ENCODE results near the gene SLC25A18. TPM values are rescaled to one million over a fixed set of nuclear protein-coding genes. Genes with fewer than 3 reads are reported as not detected.

Gene SLC25A18
- total and polyA plus RNA-seq, 10 of the 15 experiments (the other 5 are each of a cell fraction or from before 2014, with no cell fraction given), result 0.03 to 0.09 TPM; not detected in 8

GRCh38 chr22:17563936-17564391, 666 bp downstream of the SLC25A18 start:
- no TSS peak for BruUV-seq (replicated peaks)
- CTCF ChIA-PET, result interaction anchor here (1.4 kb wide), 1 partner anchor 10 kb away, joined by 3 read pairs; no protein-coding TSS in a partner anchor
- TF ChIP-seq REST (IDR thresholded peaks at IDR 0.05; ENCODE audit: low read depth, low read length) (no peak), TCF12 (IDR thresholded peaks at IDR 0.05; ENCODE audit: low read depth, low read length) (no peak), HCFC1 (IDR thresholded peaks at IDR 0.05; ENCODE audit: low read length) (no peak), CBX3 (IDR thresholded peaks at IDR 0.05; ENCODE audit: borderline replicate concordance, low read depth) (no peak), WRNIP1 (IDR thresholded peaks at IDR 0.05; ENCODE audit: borderline replicate concordance, low read depth, low read length) (no peak), YBX1 (IDR thresholded peaks at IDR 0.05) (no peak), BCL11A (IDR thresholded peaks at IDR 0.05; ENCODE audit: low read depth, low read length) (no peak), ZNF622 (IDR thresholded peaks at IDR 0.05) (no peak), CEBPB (IDR thresholded peaks at IDR 0.05; ENCODE audit: borderline replicate concordance in 1 of 2, low read depth in 2 of 2, low read length in 2 of 2) (no peak), EGR1 (IDR thresholded peaks at IDR 0.05; ENCODE audit: borderline replicate concordance in 1 of 2, low read depth in 2 of 2, low read length in 2 of 2) (no peak), GATAD2B (conservative IDR thresholded peaks at IDR 0.05; ENCODE audit: low read depth) (no peak), HDAC2 (IDR thresholded peaks at IDR 0.05) (no peak), JUND (IDR thresholded peaks at IDR 0.05; ENCODE audit: low read depth, low read length) (no peak), NFYB (IDR thresholded peaks at IDR 0.05; ENCODE audit: insufficient read depth, low read depth, low read length) (no peak), EED (IDR thresholded peaks at IDR 0.05; ENCODE audit: low read depth) (no peak), E2F8 (IDR thresholded peaks at IDR 0.05; ENCODE audit: low read depth, partially characterized antibody) (no peak), GABPA (IDR thresholded peaks at IDR 0.05; ENCODE audit: low read depth) (no peak), MAX (IDR thresholded peaks at IDR 0.05; ENCODE audit: low read depth, low read length) (no peak)

More at GRCh38 chr22:17563936-17564391, 666 bp downstream of the SLC25A18 start:
- no peak for DNase-seq (ENCODE audit: low read depth, low spot score)
- H3K79me2 ChIP-seq (ENCODE audit: control insufficient read depth, insufficient read depth, low read length), result no peaks in the 10 kb centered on the region
- no peaks in the 10 kb centered on the region for H3K36me3 ChIP-seq (ENCODE audit: control insufficient read depth in 2 of 2, insufficient read depth in 2 of 2, low read length in 1 of 2)
- H3K9me3 ChIP-seq (replicated peaks; ENCODE audit: control insufficient read depth, insufficient read depth, low read length), result no peaks in the 10 kb centered on the region
- FAIRE-seq, result no peak
- no peaks in the 10 kb centered on the region for H3K4me1 ChIP-seq (ENCODE audit: control insufficient read depth, insufficient read depth, low read length)
- POLR2A ChIA-PET, result no interaction called here
- in situ Hi-C loops (cut with MboI), result no loop called here
- intact Hi-C loops (cut with micrococcal nuclease; ENCODE audit: unreplicated experiment), result no loop called here
- H4K20me1 ChIP-seq (ENCODE audit: control insufficient read depth, insufficient read depth), result no peaks in the 10 kb centered on the region
- ATAC-seq, result no peak
- H3K27me3 ChIP-seq (replicated peaks in 1 of 2; ENCODE audit: control insufficient read depth in 2 of 2, insufficient read depth in 2 of 2, low read length in 1 of 2), result no peaks in the 10 kb centered on the region; a peak in 1 of 4 replicates
- H3K4me2 ChIP-seq (ENCODE audit: control insufficient read depth, insufficient read depth), result no peak overlapping the region
- WGBS (ENCODE audit: insufficient coverage, insufficient replicate concordance, low lambda C conversion rate, missing lambda C conversion rate), result 64% methylated on average over 11 of the region's 11 CpGs
- H3K27ac ChIP-seq (ENCODE audit: control insufficient read depth, insufficient read depth), result no peak overlapping the region
- H3K9ac ChIP-seq (ENCODE audit: control insufficient read depth, insufficient read depth, low read length), result no peak overlapping the region
- SMC1A ChIA-PET (ENCODE audit: uncharacterized antibody, unreplicated experiment), result interaction anchor here (0.5 kb wide), 1 partner anchor 42 kb away, joined by 3 read pairs; no protein-coding TSS in a partner anchor
- no peak overlapping the region for H2AFZ ChIP-seq (ENCODE audit: control insufficient read depth, low read depth, low read length)
- no peak overlapping the region for H3K4me3 ChIP-seq
- RAD21 ChIA-PET (ENCODE audit: unreplicated experiment), result no interaction called here
